Left ventricle myocardium inferior (tissue), 1 donor: ENCODE data around the gene RASSF7. TPM values are rescaled to one million over a fixed set of nuclear protein-coding genes. Genes with fewer than 3 reads are reported as not detected.

Experiments
- microRNA-seq: library from miRNA; unstranded; fragments of <30 nt; microRNA quantifications from one replicate; pipeline ENCODE4 v1.2.0, GENCODE V29; 2020
- total RNA-seq: library from RNA; stranded (reverse); fragmentation: NEBNext Ultra II Directional; extraction: Animal tissue kit (Norgen Biotek cat#: 25700); gene quantifications from one replicate; pipeline ENCODE4 v1.2.1, GENCODE V29; 2021
- donor health status: DM: no; HTN: yes; CAD: no; lungs with severe emphysema.

Gene RASSF7
- total RNA-seq, 1 donor from 2014 or later = 4.5 TPM

Small RNA genes within 50 kb of the gene (microRNA-seq; reads per million reads assigned to microRNA genes)
- gene MIR210 = 255 reads per million, percentile 67 among the genes with 10 or more reads in this experiment

Other genes with a start within 250 kb of the RASSF7 start
- gene IFITM1, start 246.9 kb upstream of the RASSF7 start, total RNA-seq = 83.5 TPM
- 259 TPM for gene IFITM3, start 240.1 kb upstream of the RASSF7 start, total RNA-seq
- gene B4GALNT4, start 191.5 kb upstream of the RASSF7 start, total RNA-seq = 1.5 TPM
- 0.52 TPM for gene PKP3, start 166.8 kb upstream of the RASSF7 start, total RNA-seq
- gene SIGIRR, start 146.0 kb upstream of the RASSF7 start, total RNA-seq = 34.9 TPM
- gene ANO9, start 119.0 kb upstream of the RASSF7 start, total RNA-seq = 0.11 TPM
- 30.2 TPM for gene PTDSS2, start 110.7 kb upstream of the RASSF7 start, total RNA-seq
- 142 TPM for gene RNH1, start 53.7 kb upstream of the RASSF7 start, total RNA-seq
- gene HRAS, start 25.4 kb upstream of the RASSF7 start, total RNA-seq = 55.9 TPM
- gene LRRC56, start 23.4 kb upstream of the RASSF7 start, total RNA-seq = 0.25 TPM
- gene LMNTD2, start 232 bp upstream of the RASSF7 start, total RNA-seq = 0.52 TPM
- gene PHRF1, start 15.5 kb downstream of the RASSF7 start, total RNA-seq = 17.7 TPM
- gene IRF7, start 55.0 kb downstream of the RASSF7 start, total RNA-seq = 10.3 TPM
- gene CDHR5, start 64.0 kb downstream of the RASSF7 start, total RNA-seq = not detected
- gene SCT, start 66.2 kb downstream of the RASSF7 start, total RNA-seq = not detected
- 0.22 TPM for gene DRD4, start 76.3 kb downstream of the RASSF7 start, total RNA-seq
- gene DEAF1, start 134.3 kb downstream of the RASSF7 start, total RNA-seq = 18.1 TPM
- 10.3 TPM for gene TMEM80, start 134.8 kb downstream of the RASSF7 start, total RNA-seq
- gene EPS8L2, start 145.3 kb downstream of the RASSF7 start, total RNA-seq = 2.2 TPM
- gene TALDO1, start 186.5 kb downstream of the RASSF7 start, total RNA-seq = 101 TPM
- 26.2 TPM for gene GATD1, start 216.5 kb downstream of the RASSF7 start, total RNA-seq
- gene CEND1, start 229.1 kb downstream of the RASSF7 start, total RNA-seq = not detected
- 3.9 TPM for gene SLC25A22, start 237.3 kb downstream of the RASSF7 start, total RNA-seq
- 7.1 TPM for gene PIDD1, start 244.3 kb downstream of the RASSF7 start, total RNA-seq
- gene RPLP2, start 249.0 kb downstream of the RASSF7 start, total RNA-seq = 871 TPM